ENCODE data around the gene ZKSCAN5. TPM values are rescaled to one million over a fixed set of nuclear protein-coding genes. Genes with fewer than 3 reads are reported as not detected.

Gene ZKSCAN5
- total and polyA plus RNA-seq, 2 of the 8 experiments (the other 6 are each of a cell fraction or from before 2014, with no cell fraction given): 5.3 to 13.5 TPM

DNA sequence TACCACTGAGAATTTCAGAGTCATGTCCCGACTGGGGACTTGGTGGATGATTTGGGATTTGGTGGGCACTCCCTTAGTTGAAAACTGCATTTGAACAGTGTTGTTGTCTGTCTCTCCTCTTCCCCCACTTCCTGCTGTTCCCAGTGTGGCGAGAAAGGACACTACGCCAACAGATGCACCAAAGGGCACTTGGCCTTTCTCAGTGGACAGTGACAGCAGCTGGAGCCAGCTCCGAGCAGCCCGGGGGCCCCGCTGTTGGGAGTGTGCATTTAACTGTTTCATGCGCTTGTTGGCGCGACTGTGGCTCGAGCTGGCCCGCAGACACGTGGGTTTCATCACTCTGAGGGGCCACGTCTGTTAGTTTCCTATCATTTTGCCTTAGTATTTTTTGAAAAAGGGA lies 48.2 kb upstream of the ZKSCAN5 start:
- Histone ChIP-seq H2BK12ac (ENCODE audit: low read depth, low read length) (no peak overlapping the region), H3K27me3 (replicated peaks in 1 of 4; ENCODE audit: control insufficient read depth in 3 of 4, extremely low read depth in 1 of 4, insufficient read depth in 3 of 4, low read length in 3 of 4) (no peaks in the 10 kb centered on the region), H2BK20ac (ENCODE audit: low read length) (no peak overlapping the region), H3K18ac (ENCODE audit: extremely low read depth, low read length) (no peak overlapping the region), H3K4me2 (ENCODE audit: insufficient read depth in 1 of 2, low read depth in 2 of 2, low read length in 2 of 2) (no peak overlapping the region), H2AFZ (ENCODE audit: low read length) (no peak overlapping the region), H3K27ac (ENCODE audit: low read depth, low read length) (no peak overlapping the region), H2AK5ac (ENCODE audit: low read depth, low read length) (no peak overlapping the region), H2BK15ac (ENCODE audit: low read length) (no peak overlapping the region), H3K4me1 (replicated peaks in 1 of 4; ENCODE audit: control insufficient read depth in 3 of 4, insufficient read depth in 4 of 4, low read length in 3 of 4) (no peaks in the 10 kb centered on the region; a peak in 1 of 7 replicates), H4K5ac (ENCODE audit: insufficient read length, low read depth, low read length) (no peak overlapping the region), H3K36me3 (ENCODE audit: control insufficient read depth in 2 of 4, insufficient read depth in 4 of 4, low read length in 3 of 4) (peaks cover 22 to 82% (median 58%) of the 10 kb centered on the region in 4 experiments), H4K91ac (replicated peaks; ENCODE audit: insufficient read length, low read length) (no peak overlapping the region), H3K9me3 (ENCODE audit: insufficient read depth in 2 of 2, low read depth in 1 of 2, low read length in 1 of 2) (no peaks in the 10 kb centered on the region), H3K23ac (ENCODE audit: insufficient read length) (no peak overlapping the region), H3K23me2 (ENCODE audit: low read depth, low read length) (no peaks in the 10 kb centered on the region), H4K20me1 (replicated peaks in 1 of 2; ENCODE audit: control insufficient read depth in 1 of 2, insufficient read depth in 2 of 2, low read length in 2 of 2) (peaks cover 13 to 33% of the 10 kb centered on the region in 2 experiments), H3K14ac (ENCODE audit: insufficient read length) (no peak overlapping the region), H3K56ac (replicated peaks; ENCODE audit: insufficient read length, low read depth, low read length) (no peak overlapping the region), H4K8ac (ENCODE audit: extremely low read depth, insufficient read depth, low read length) (peak overlapping the region; percentile 52; the same call in 1 of the 2 replicates), H3K79me1 (ENCODE audit: low read depth, low read length) (peaks cover 3% of the 10 kb centered on the region), H3K4ac (replicated peaks; ENCODE audit: insufficient read length, low read depth, low read length) (no peak overlapping the region), H2BK5ac (ENCODE audit: low read depth, low read length) (no peak overlapping the region), H3K9ac (replicated peaks in 1 of 4; ENCODE audit: extremely low read depth in 1 of 4, low read depth in 3 of 4, low read length in 3 of 4) (no peak overlapping the region), H2BK120ac (replicated peaks; ENCODE audit: low read depth, low read length) (no peak overlapping the region), H3K79me2 (ENCODE audit: control insufficient read depth in 1 of 2, insufficient read depth in 2 of 2, low read length in 2 of 2) (peaks cover 3 to 27% of the 10 kb centered on the region in 2 experiments; a peak in 3 of 4 replicates), H3K4me3 (ENCODE audit: extremely low read depth in 1 of 4, insufficient read depth in 2 of 4, low read depth in 3 of 4, low read length in 4 of 4) (no peak overlapping the region)
- DNase-seq (ENCODE audit: low read depth in 1 of 2, low spot score in 2 of 2) (no peak), FAIRE-seq (no peak)
- 88% methylated on average over 13 of the region's 13 CpGs; no CpG with 5 or more reads in 1 of the 2 experiments for WGBS, 2 experiments (ENCODE audit: extremely low coverage in 1 of 2, insufficient coverage in 1 of 2, insufficient read length in 1 of 2, insufficient replicate concordance in 2 of 2, low coverage in 1 of 2, low lambda C conversion rate in 2 of 2, missing lambda C conversion rate in 1 of 2)
- CTCF ChIA-PET (ENCODE audit: partially characterized antibody): interaction anchor here (0.7 to 2.1 kb wide), 7 partner anchors 8 to 53 kb away, joined by 3 to 7 read pairs (median 3); no protein-coding TSS in a partner anchor
- TF ChIP-seq NRF1 (IDR thresholded peaks at IDR 0.05; ENCODE audit: low read depth, low read length) (no peak), MAFK (IDR thresholded peaks at IDR 0.05; ENCODE audit: low read depth, low read length) (no peak), ZNF274 (IDR thresholded peaks at IDR 0.05; ENCODE audit: borderline replicate concordance, extremely low read depth, low read length) (no peak), EGR1 (IDR thresholded peaks at IDR 0.05; ENCODE audit: borderline replicate concordance, low read depth, low read length) (no peak), TEAD4 (IDR thresholded peaks at IDR 0.05; ENCODE audit: low read depth, low read length) (no peak), SIRT6 (IDR thresholded peaks at IDR 0.05; ENCODE audit: low read length) (no peak)
- POLR2A ChIA-PET (ENCODE audit: partially characterized antibody): interaction anchor here (1.0 to 10.7 kb wide), 11 partner anchors 6 to 102 kb away, joined by 3 to 100 read pairs (median 9); partner anchors contain the start of genes ATP5MF, BUD31, CPSF4 and PDAP1
